Caco-2 (cell line): ENCODE measurements around the gene FAHD1. TPM values are rescaled to one million over a fixed set of nuclear protein-coding genes. Genes with fewer than 3 reads are reported as not detected.

Source experiments
- BruUV-seq: library from RNA; stranded (reverse); fragments of 400-500 nt; replicated peaks from 2 replicates; lab custom pipeline; 2021; lab: Mats Ljungman, UMichigan
- CTCF ChIA-PET: fragments of 300-600 bp; sonication (Branson Sonifier 250); formaldehyde crosslinking; loops from one replicate; lab custom pipeline; 2022; ENCODE audit warnings: antibody characterized with exemption; lab: Charles Lee
- POLR2A ChIA-PET: fragments of 300-600 bp; sonication (Branson Sonifier 250); formaldehyde crosslinking; loops from one replicate; lab custom pipeline; 2022; ENCODE audit warnings: antibody characterized with exemption; lab: Charles Lee
- DNase-seq, 2 experiments: peaks; one replicate each; pipeline versions ENCODE4 v3.0.0 to v3.0.0-alpha.2; 2020 to 2022
- H3K27me3 ChIP-seq: replicated peaks from 2 replicates; pipeline ENCODE4 v1.6.0; 2011; ENCODE audit warnings: low read length; ENCODE audit not compliant: control insufficient read depth, insufficient read depth
- H3K36me3 ChIP-seq: 2 replicates; pipeline ENCODE4 v1.5.1; 2011; ENCODE audit warnings: low read length; ENCODE audit not compliant: control insufficient read depth, insufficient read depth
- H3K4me1 ChIP-seq: fragments of 250-450 bp; sonication (Bioruptor Pico); 2 replicates; pipeline ENCODE4 v1.5.1; 2020; ENCODE audit warnings: mild to moderate bottlenecking
- H3K4me3 ChIP-seq: 2 replicates; pipeline ENCODE4 v1.5.1; 2011; ENCODE audit warnings: low read depth, mild to moderate bottlenecking, control low read depth, low read length
- H3K9me3 ChIP-seq: fragments of 250-450 bp; sonication (Bioruptor Pico); 2 replicates; pipeline ENCODE4 v1.5.1; 2020; ENCODE audit warnings: mild to moderate bottlenecking, moderate library complexity
- H3K27ac Mint-ChIP-seq: one replicate; pipeline ENCODE4 v1.8.0; 2022; ENCODE audit warnings: mixed read lengths; ENCODE audit not compliant: unreplicated experiment
- H3K27me3 Mint-ChIP-seq: one replicate; pipeline ENCODE4 v1.8.0; 2022; ENCODE audit warnings: mixed read lengths; ENCODE audit not compliant: insufficient read depth, unreplicated experiment
- H3K36me3 Mint-ChIP-seq: one replicate; pipeline ENCODE4 v1.8.0; 2022; ENCODE audit warnings: mild to moderate bottlenecking, mixed read lengths; ENCODE audit not compliant: insufficient read depth, unreplicated experiment
- H3K4me1 Mint-ChIP-seq: one replicate; pipeline ENCODE4 v1.8.0; 2022; ENCODE audit warnings: low read depth, mixed read lengths; ENCODE audit not compliant: unreplicated experiment
- H3K4me3 Mint-ChIP-seq: one replicate; pipeline ENCODE4 v1.8.0; 2022; ENCODE audit warnings: mild to moderate bottlenecking, moderate library complexity, mixed read lengths; ENCODE audit not compliant: unreplicated experiment
- H3K9me3 Mint-ChIP-seq: one replicate; pipeline ENCODE4 v1.8.0; 2022; ENCODE audit warnings: mixed read lengths; ENCODE audit not compliant: unreplicated experiment
- intact Hi-C: fragments of 100-400 bp; cut with micrococcal nuclease; formaldehyde crosslinking; loops from one replicate; pipeline ENCODE4 v1.10.0; 2022; ENCODE audit not compliant: unreplicated experiment
- total RNA-seq: library from RNA; stranded (reverse); gene quantifications from 2 replicates; pipeline ENCODE4 v1.2.3, GENCODE V29; 2022
- TF ChIP-seq, protein P1 (sequence below), 2 experiments: fragments of 200-600 bp in 1 of 2; IDR thresholded peaks; 1 replicate in 1 of 2; 2 replicates in 1 of 2; pipeline versions ENCODE4 v1.5.1 to v1.8.0; 2011 to 2022; ENCODE audit warnings: antibody characterized with exemption in 1 of 2, control low read depth in 1 of 2, inconsistent platforms in 1 of 2, low read depth in 1 of 2, low read length in 1 of 2, mild to moderate bottlenecking in 1 of 2, moderate library complexity in 1 of 2; ENCODE audit not compliant: insufficient read depth in 1 of 2, severe bottlenecking in 1 of 2, unreplicated experiment in 1 of 2

The FAHD1 gene
- total RNA-seq, 1 experiment from 2014 or later = 16.5 TPM

DNA sequence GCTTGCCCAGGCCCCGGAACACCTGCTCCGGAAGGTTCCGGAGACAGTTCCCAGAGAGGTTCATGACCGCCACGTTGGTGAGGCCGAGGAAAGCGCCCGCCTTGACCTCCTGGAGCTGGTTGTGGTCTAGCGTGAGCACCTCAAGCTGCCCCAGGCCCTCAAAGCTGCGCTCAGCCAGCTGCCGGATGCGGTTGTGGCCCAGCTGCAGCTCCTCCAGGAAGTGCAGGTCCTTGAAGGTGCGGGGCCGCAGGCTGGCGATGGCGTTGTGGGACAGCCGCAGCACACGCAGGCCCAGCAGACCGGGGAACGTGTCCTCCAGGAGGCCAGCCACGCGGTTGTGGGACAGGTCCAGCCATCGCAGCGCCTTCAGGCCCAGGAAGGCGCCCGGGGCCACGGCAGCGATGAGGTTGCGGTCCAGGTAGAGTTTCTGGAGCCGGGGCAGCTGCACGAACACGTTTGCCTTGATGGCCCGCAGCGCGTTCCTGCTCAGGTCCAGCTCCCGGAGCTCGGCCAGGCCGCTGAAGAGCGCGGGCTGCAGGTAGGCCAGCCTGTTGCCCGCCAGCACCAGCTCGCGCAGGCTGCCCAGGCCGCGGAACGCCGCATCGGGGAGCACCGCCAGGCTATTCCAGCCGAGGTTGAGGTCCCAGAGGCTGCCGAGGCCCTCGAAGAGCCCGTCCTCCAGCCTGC, 35.6 kb upstream of the FAHD1 start:
- Histone ChIP-seq H3K36me3 (no peaks in the 10 kb centered on the region), H3K4me3 (no peak overlapping the region), H3K9me3 (no peaks in the 10 kb centered on the region), H3K27me3 (no peaks in the 10 kb centered on the region), H3K4me1 (no peaks in the 10 kb centered on the region)
- no peaks in the 10 kb centered on the region for H3K27me3 Mint-ChIP-seq
- H3K36me3 Mint-ChIP-seq = peaks cover 19% of the 10 kb centered on the region
- ChIA-PET CTCF (no interaction called here), POLR2A (no interaction called here)
- H3K4me1 Mint-ChIP-seq = no peaks in the 10 kb centered on the region
- no peak for DNase-seq
- H3K27ac Mint-ChIP-seq = no peak overlapping the region
- TF ChIP-seq, protein P1, sequence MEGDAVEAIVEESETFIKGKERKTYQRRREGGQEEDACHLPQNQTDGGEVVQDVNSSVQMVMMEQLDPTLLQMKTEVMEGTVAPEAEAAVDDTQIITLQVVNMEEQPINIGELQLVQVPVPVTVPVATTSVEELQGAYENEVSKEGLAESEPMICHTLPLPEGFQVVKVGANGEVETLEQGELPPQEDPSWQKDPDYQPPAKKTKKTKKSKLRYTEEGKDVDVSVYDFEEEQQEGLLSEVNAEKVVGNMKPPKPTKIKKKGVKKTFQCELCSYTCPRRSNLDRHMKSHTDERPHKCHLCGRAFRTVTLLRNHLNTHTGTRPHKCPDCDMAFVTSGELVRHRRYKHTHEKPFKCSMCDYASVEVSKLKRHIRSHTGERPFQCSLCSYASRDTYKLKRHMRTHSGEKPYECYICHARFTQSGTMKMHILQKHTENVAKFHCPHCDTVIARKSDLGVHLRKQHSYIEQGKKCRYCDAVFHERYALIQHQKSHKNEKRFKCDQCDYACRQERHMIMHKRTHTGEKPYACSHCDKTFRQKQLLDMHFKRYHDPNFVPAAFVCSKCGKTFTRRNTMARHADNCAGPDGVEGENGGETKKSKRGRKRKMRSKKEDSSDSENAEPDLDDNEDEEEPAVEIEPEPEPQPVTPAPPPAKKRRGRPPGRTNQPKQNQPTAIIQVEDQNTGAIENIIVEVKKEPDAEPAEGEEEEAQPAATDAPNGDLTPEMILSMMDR (IDR thresholded peaks at IDR 0.05; ENCODE audit: insufficient read depth in 1 of 2, low read depth in 1 of 2, low read length in 1 of 2, severe bottlenecking in 1 of 2, unreplicated experiment in 1 of 2) = no peak
- intact Hi-C loops = no loop called here
- no peaks in the 10 kb centered on the region for H3K9me3 Mint-ChIP-seq
- no TSS peak for BruUV-seq
- no peak overlapping the region for H3K4me3 Mint-ChIP-seq

DNA sequence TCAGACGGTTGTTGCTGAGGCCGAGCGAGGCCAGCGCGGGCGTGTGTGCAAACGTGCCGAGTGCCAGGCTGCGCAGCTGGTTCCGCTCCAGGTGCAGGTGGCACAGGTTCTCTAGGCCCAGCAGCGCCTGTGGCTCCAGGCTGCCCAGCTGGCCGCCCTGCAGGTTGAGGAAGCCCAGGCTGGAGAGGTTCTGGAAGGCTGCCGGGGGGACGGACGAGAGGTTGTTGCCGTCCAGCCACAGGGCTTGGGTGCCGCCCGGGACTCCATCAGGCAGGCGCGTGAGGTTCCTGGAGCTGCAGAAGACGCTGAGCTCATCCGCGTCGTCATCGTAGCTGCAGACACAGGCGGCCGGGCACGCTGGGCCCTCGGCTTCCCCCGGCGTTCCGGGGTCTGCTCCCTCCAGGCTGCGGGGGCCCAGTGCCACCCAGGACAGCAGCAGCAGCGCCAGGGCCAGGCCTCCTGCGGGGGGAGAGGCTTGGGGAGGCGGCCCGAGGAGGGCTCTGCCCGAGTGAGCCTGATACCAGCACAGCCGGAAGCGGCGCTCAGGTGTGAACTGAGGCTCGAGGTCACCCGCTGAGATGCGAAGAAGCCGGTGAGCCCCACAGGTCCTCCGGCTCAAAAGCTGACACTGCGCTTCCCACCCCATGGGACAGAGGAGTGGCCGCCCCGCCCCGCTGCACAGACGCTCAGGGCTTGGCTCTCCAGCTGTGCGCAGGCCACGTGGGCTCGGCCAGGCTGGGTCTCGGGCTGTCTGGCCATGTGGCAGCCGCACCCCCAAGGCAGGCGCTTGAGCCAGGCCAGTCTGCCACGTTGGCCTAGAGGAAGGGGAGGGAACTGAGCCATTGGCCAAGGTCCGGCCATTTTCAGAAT, 34.8 kb upstream of the FAHD1 start:
- Mint-ChIP-seq H3K27ac (no peak overlapping the region), H3K4me1 (no peaks in the 10 kb centered on the region), H3K4me3 (no peak overlapping the region), H3K36me3 (peaks cover 19% of the 10 kb centered on the region), H3K9me3 (no peaks in the 10 kb centered on the region), H3K27me3 (no peaks in the 10 kb centered on the region)
- Histone ChIP-seq H3K27me3 (no peaks in the 10 kb centered on the region), H3K9me3 (0 out of 2 replicates have a peak, but pooled peaks cover under 1% of the 10 kb centered on the region), H3K36me3 (no peaks in the 10 kb centered on the region), H3K4me1 (no peaks in the 10 kb centered on the region), H3K4me3 (no peak overlapping the region)
- no TSS peak for BruUV-seq
- DNase-seq = no peak
- TF ChIP-seq, protein P1 (IDR thresholded peaks at IDR 0.05; ENCODE audit: insufficient read depth in 1 of 2, low read depth in 1 of 2, low read length in 1 of 2, severe bottlenecking in 1 of 2, unreplicated experiment in 1 of 2) = no peak
- ChIA-PET POLR2A (no interaction called here), CTCF (interaction anchor here (2.1 kb wide), 1 partner anchor 10 kb away, joined by 5 read pairs; the partner anchor contains the start of genes NUBP2 and SPSB3)
- intact Hi-C loops = no loop called here

DNA sequence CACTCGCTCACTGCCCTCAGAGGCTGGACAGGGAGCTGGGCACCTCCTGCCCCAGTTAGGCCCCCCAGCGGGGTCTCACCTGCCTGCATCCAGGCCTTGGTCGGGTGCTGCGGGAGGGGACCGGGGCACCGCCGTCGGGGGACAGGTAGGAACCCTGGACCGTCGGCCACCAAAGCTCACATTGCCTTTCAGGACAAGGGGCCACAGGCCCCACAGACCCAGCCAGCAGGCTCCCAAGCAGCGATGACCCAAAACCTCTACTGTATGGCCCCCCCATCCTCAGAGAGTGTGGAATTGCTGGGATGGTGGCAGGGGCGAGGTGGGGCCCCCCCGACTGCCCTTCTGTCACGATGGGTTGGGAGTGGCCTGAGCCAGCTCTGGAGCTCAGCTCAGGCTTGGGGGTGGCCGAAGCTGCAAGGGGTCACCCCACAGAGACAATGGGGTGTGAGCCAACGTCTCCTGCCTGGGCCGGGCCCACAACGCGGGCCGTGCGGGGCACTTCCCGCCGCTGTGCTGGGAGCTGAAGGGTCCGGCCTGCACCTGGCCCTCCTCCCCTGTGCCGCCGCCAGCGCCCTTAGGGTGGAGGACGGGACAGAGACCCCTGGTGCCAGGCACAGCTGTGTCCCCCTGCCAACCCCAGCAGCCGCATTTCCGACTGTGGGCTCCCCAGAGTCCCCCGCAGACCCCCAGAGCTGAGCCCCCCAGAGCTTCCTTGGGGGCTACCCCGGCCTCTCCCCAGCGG, 34.0 kb upstream of the FAHD1 start:
- intact Hi-C loops = no loop called here
- Histone ChIP-seq H3K4me3 (no peak overlapping the region), H3K4me1 (no peaks in the 10 kb centered on the region), H3K27me3 (no peaks in the 10 kb centered on the region), H3K9me3 (peaks cover 8% of the 10 kb centered on the region; the same call in 1 of the 2 replicates), H3K36me3 (no peaks in the 10 kb centered on the region)
- BruUV-seq = no TSS peak
- H3K27me3 Mint-ChIP-seq = no peaks in the 10 kb centered on the region
- H3K4me3 Mint-ChIP-seq = no peak overlapping the region
- no peaks in the 10 kb centered on the region for H3K9me3 Mint-ChIP-seq
- POLR2A ChIA-PET = no interaction called here
- H3K27ac Mint-ChIP-seq = no peak overlapping the region
- TF ChIP-seq, protein P1 (IDR thresholded peaks at IDR 0.05; ENCODE audit: insufficient read depth in 1 of 2, low read depth in 1 of 2, low read length in 1 of 2, severe bottlenecking in 1 of 2, unreplicated experiment in 1 of 2) = no peak
- no peak for DNase-seq
- CTCF ChIA-PET = interaction anchor here (2.1 kb wide), 1 partner anchor 10 kb away, joined by 5 read pairs; the partner anchor contains the start of genes NUBP2 and SPSB3
- H3K4me1 Mint-ChIP-seq = no peaks in the 10 kb centered on the region
- H3K36me3 Mint-ChIP-seq = peaks cover 13% of the 10 kb centered on the region
